ENCODE measurements around the gene SERPINA4.

GRCh38 chr14:94598506-94598815 is 37.2 kb downstream of the SERPINA4 start:
- TF ChIP-seq POLR2AphosphoS5 (IDR thresholded peaks at IDR 0.05) (no peak), CTCF (IDR thresholded peaks at IDR 0.05; ENCODE audit: poor library complexity, severe bottlenecking) (no peak), EZH2 (IDR thresholded peaks at IDR 0.05; ENCODE audit: borderline replicate concordance, insufficient read depth, low read length, poor library complexity, severe bottlenecking) (no peak)
